NCI-H748 (cell line): ENCODE measurements around the gene PYCARD.

ENCODE experiments used
- DNase-seq: peaks from one replicate; lab custom pipeline; 2025; ENCODE audit not compliant: unreplicated experiment; lab: John Stamatoyannopoulos, UW

PYCARD gene

GRCh38 chr16:31191697-31192428, 10.7 kb downstream of the PYCARD start:
- no peak for DNase-seq

GRCh38 chr16:31190818-31191444, 11.6 kb downstream of the PYCARD start:
- no peak for DNase-seq

DNA sequence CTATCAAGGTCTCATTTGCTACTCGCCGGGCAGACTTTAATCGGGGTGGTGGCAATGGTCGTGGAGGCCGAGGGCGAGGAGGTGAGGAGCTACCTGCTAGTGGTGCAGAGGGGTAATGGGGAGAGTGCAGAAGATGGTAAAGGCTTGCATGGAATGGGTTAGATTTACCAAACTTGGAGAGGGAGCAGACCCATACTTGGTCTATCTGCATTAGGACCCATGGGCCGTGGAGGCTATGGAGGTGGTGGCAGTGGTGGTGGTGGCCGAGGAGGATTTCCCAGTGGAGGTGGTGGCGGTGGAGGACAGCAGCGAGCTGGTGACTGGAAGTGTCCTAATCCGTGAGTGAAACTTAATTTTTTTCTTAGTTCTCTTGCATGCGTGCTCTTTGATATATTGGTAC, 12.5 kb downstream of the PYCARD start:
- no peak for DNase-seq

GRCh38 chr16:31189412-31189778, 13.2 kb downstream of the PYCARD start:
- DNase-seq = no peak

- no peak for DNase-seq
These were observed 13.8 kb downstream of the PYCARD start for GRCh38 chr16:31188450-31189411.

GRCh38 chr16:31187808-31188189, 14.8 kb downstream of the PYCARD start:
- no peak for DNase-seq

DNA sequence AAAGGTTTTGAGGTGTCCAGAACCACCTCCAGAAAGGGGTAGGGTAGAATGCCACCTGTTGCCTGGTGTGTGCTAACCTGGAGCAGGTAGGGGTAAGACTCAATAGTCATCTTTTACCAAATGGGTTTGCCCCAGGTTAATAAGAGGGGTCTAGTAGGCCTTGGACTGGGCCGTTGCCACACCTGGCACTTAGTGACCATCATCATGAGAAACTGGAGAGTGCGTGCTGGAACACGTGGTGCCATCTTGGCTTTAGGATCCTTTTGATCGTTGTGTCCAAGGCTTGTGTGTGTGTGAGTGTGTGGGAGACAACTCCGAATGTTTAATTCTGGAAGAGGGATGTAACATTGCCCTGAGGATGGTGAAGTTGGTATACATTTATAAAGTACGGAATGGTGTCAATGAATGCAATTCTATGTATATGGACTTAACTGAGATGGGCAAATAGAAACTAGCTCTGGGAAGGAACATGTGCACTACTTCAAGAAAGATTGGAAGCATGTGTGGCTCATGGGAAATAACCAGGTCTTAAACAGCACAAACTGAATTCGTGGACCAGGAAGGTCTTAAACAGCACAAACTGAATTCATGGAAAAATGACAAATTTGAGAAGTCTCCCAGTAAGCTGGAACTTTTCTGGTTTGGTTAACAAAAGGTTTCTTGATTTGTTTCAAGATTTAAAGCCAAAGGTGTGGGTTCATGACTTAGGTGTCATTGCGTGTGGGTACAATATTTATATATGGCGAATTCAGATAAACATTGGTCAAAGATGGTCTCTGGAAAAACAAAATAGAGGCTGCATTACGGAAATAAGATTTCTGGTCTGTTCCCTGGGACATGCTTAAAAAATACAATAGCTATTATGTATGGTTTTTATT, 15.4 kb downstream of the PYCARD start:
- no peak for DNase-seq

GRCh38 chr16:31186176-31186575, 16.4 kb downstream of the PYCARD start:
- DNase-seq = no peak

DNA sequence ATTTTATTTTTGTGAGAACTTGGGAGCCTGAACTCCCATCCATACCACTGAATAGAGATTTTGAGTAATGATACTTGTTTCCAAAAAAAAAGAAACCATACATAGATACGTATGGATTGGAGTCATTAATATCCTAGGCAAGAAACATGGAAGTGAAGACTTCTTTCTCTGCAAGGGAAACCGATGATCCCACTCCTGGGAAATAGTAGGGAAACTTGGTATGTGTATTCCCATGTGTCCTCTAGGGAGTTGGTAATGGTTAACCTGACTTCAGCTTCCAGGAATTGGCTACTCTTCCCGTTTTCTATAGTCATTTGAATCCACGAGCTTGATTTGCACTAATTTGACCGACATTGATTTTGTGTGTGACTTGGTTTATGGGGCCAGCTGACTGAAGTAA, 17.2 kb downstream of the PYCARD start:
- no peak for DNase-seq

GRCh38 chr16:31184888-31185287, 17.7 kb downstream of the PYCARD start:
- DNase-seq = no peak

DNA sequence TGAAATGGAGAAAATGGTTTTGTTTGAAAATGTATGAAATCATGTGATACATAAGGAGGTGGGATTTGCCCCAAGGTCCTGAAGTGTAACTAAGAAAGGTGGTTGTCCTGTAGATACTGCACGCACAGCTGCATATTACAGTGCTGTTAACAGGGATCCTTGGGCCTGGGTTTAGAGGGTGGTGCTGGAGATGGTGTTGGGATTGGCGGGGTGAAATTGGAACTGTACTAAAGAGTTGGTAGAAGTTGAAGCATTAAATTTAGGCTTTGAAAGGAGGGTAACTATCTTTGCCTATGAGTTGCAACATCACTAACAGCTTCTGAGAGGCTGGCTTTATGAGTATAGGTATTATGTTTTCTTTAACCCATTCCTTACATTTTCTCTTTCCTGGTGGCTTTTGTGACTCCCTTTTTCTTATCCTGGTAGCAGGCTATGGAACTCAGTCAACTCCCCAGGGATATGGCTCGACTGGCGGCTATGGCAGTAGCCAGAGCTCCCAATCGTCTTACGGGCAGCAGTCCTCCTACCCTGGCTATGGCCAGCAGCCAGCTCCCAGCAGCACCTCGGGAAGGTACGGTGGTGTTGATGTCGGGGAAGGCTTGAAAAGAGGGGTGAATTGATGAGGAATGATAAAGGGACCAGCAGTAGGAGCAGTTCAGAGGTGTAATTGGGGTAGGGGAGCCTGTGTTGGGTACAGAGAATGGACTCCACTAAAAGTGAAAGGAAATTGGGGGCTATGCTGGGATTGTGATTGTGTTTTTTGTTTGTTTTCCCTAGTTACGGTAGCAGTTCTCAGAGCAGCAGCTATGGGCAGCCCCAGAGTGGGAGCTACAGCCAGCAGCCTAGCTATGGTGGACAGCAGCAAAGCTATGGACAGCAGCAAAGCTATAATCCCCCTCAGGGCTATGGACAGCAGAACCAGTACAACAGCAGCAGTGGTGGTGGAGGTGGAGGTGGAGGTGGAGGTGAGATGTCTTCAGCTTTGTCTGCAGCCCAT, 18.8 kb downstream of the PYCARD start:
- DNase-seq = no peak

DNA sequence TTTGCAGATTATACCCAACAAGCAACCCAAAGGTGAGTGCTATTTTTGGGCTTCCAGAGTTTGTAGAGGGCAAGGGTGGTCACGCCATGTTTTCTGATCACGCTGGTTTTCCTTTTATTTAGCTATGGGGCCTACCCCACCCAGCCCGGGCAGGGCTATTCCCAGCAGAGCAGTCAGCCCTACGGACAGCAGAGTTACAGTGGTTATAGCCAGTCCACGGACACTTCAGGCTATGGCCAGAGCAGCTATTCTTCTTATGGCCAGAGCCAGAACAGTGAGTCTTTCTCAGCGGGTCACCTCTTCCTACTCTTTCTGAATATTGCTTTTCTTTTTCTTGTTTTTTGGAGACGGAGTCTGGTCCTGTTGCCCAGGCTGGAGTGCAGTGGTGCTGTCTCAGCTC, 20.2 kb downstream of the PYCARD start:
- DNase-seq = no peak

- DNase-seq = peak; percentile 45
These were observed 21.3 kb downstream of the PYCARD start for GRCh38 chr16:31181102-31181830.

DNA sequence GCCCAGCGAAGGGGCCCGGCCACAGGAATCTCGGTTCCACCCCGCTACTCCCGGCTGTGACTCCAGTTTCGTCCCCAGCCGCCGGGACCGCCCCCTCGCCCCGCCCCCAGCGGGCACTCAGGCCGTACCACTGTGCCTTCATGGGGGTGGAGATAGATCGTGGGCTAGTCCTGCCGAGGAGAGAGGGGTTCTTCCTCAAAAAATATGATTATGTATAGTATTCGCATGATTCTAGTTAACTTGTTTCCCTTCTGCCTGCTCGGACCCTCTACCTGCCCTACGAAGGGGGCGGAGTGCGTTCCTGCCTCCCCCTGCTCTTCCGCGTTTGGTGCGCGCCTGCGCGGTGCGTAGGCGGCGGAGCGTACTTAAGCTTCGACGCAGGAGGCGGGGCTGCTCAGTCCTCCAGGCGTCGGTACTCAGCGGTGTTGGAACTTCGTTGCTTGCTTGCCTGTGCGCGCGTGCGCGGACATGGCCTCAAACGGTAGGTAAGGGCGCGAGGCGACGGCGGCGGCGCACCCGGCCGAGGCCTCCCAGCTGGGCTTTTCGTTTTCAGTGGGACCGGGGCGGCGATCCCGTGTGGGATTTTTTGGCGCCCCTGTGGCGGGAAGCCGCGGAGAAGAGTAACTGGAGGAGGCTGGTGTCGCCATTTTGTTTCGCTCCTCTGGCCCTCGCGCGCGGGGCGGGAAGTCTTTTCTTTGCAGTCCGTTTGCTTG, 22.7 kb downstream of the PYCARD start, which contains the start of gene FUS:
Gene FUS (plus strand): TSS at position 393 of the 713 bp plus-strand sequence. CDS start 76 bp downstream, at position 469.
- peak; percentile 84 for DNase-seq

DNA sequence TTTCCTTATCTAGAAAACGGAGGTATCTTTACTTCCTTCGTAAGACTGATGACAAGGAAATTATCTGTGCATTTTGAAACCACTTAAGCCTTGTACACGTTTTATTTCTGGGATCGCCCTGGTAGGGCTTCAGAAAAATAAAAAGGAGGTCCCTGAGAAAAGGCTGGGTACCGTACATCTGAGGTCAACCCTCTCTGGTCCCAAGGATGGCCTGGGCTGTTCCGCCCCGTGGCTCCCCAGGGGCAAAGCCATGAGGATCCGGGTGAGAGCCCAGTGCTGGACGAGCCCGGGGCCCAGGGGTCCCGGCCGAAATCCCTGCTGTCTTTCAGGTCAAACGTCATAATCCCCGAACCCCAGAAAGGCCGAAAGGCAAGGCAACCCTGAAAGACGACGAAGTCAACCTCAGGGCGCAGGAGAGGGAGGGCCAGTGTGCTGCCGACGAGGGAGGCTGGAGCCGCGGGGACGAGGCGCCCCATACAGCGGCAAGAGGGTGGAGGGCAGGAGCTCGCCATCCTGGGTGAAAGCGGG, 23.3 kb downstream of the PYCARD start:
- no peak for DNase-seq

GRCh38 chr16:31177136-31177535, 25.4 kb downstream of the PYCARD start:
- no peak for DNase-seq

GRCh38 chr16:31170048-31170447, 32.5 kb downstream of the PYCARD start:
- peak; percentile 84 for DNase-seq

GRCh38 chr16:31168848-31169247, 33.7 kb downstream of the PYCARD start:
- DNase-seq = no peak
